ENCODE results near the gene UPF3B. TPM values are rescaled to one million over a fixed set of nuclear protein-coding genes. Genes with fewer than 3 reads are reported as not detected.
A peak's percentile ranks its signal among the peaks of the same experiment; 100 is the strongest.

The UPF3B gene
- total and polyA plus RNA-seq, 9 of the 15 experiments (the other 6 are each of a cell fraction or from before 2014, with no cell fraction given) = 17.6 to 57.0 (median 32.3) TPM

DNA sequence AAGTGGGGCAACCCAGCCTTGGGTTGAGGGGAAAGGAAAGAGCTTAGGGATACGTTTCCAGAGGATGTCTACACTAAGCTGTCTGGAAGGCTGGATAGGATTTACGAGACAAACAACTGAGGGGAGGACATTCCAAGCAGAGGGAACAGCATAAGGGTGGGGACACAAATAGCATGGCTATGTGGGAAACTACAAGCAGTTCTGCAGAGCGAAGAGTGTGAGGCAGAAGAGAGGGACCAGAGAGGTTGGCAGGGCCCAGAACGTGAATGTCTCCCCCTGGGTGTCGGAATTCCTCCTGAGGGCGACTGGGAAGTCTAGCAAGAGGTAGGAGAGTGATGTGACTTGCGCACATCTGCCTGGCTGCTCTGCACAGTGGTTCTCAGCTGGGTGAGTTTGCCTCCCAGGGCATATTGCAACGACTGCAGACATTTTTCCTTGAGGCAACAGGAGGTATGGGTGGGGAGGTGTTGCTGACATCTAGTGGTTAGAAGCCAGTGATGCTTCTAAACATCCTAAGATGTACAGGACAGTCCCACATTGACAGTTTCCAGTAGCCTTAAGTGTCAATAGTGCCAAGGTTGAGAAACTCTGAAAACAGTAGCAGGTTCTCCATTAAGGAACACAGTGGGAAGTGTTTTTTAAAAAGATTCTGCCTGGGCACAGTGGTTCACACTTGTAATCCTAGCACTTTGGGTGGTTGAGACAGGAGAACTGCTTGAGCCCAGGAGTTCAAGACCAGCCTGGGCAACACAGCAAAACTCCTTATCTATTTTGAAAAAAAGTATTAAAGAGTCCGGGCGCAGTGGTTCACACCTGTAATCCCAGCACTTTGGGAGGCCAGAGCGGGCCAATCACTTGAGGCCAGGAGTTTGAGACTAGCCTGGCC is 28.0 kb upstream of the UPF3B start (continued):
- TF ChIP-seq, protein P1, sequence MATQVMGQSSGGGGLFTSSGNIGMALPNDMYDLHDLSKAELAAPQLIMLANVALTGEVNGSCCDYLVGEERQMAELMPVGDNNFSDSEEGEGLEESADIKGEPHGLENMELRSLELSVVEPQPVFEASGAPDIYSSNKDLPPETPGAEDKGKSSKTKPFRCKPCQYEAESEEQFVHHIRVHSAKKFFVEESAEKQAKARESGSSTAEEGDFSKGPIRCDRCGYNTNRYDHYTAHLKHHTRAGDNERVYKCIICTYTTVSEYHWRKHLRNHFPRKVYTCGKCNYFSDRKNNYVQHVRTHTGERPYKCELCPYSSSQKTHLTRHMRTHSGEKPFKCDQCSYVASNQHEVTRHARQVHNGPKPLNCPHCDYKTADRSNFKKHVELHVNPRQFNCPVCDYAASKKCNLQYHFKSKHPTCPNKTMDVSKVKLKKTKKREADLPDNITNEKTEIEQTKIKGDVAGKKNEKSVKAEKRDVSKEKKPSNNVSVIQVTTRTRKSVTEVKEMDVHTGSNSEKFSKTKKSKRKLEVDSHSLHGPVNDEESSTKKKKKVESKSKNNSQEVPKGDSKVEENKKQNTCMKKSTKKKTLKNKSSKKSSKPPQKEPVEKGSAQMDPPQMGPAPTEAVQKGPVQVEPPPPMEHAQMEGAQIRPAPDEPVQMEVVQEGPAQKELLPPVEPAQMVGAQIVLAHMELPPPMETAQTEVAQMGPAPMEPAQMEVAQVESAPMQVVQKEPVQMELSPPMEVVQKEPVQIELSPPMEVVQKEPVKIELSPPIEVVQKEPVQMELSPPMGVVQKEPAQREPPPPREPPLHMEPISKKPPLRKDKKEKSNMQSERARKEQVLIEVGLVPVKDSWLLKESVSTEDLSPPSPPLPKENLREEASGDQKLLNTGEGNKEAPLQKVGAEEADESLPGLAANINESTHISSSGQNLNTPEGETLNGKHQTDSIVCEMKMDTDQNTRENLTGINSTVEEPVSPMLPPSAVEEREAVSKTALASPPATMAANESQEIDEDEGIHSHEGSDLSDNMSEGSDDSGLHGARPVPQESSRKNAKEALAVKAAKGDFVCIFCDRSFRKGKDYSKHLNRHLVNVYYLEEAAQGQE (IDR thresholded peaks at IDR 0.05; ENCODE audit: borderline replicate concordance) = peak; percentile 47; the same call in 1 of the 2 replicates
- TF ChIP-seq, protein P1 (CRISPR knock-in tag; IDR thresholded peaks at IDR 0.05; ENCODE audit: low read depth) = no peak
- TF ChIP-seq RBM22 (IDR thresholded peaks at IDR 0.05; ENCODE audit: low read depth, low read length, poor library complexity, severe bottlenecking) (no peak), POLR2A (conservative IDR thresholded peaks at IDR 0.05) (0 out of 2 replicates have a peak, but pooled peaks have one; percentile 21), SP1 (CRISPR knock-in tag; IDR thresholded peaks at IDR 0.05) (0 out of 2 replicates have a peak, but pooled peaks have one; percentile 33), SMC3 (conservative IDR thresholded peaks at IDR 0.05; ENCODE audit: insufficient read depth, low read depth, low read length) (peak; percentile 54; the same call in 1 of the 2 replicates), RCOR1 (IDR thresholded peaks at IDR 0.05; ENCODE audit: borderline replicate concordance in 1 of 2, low read depth in 2 of 2, low read length in 2 of 2) (peak in 1 of 2 experiments; percentile 65; a peak in 1 of 4 replicates), BCL6 (CRISPR knock-in tag; IDR thresholded peaks at IDR 0.05) (no peak), FOXA1 (IDR thresholded peaks at IDR 0.05; ENCODE audit: borderline replicate concordance) (no peak), ZNF586 (CRISPR knock-in tag; conservative IDR thresholded peaks at IDR 0.05) (no peak), YY1 (IDR thresholded peaks at IDR 0.05; ENCODE audit: borderline replicate concordance in 1 of 3, control insufficient read depth in 1 of 3, extremely low read depth in 1 of 3, insufficient read depth in 3 of 3, insufficient read length in 1 of 3, insufficient replicate concordance in 2 of 3, low read depth in 1 of 3, low read length in 2 of 3) (peak in 1 of 3 experiments; percentile 50)
- TF ChIP-seq, protein P2, sequence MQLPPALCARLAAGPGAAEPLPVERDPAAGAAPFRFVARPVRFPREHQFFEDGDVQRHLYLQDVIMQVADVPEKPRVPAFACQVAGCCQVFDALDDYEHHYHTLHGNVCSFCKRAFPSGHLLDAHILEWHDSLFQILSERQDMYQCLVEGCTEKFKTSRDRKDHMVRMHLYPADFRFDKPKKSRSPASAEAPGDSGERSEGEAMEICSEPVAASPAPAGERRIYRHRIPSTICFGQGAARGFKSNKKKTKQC (CRISPR knock-in tag; IDR thresholded peaks at IDR 0.05) = no peak
- TF ChIP-seq, protein P3, sequence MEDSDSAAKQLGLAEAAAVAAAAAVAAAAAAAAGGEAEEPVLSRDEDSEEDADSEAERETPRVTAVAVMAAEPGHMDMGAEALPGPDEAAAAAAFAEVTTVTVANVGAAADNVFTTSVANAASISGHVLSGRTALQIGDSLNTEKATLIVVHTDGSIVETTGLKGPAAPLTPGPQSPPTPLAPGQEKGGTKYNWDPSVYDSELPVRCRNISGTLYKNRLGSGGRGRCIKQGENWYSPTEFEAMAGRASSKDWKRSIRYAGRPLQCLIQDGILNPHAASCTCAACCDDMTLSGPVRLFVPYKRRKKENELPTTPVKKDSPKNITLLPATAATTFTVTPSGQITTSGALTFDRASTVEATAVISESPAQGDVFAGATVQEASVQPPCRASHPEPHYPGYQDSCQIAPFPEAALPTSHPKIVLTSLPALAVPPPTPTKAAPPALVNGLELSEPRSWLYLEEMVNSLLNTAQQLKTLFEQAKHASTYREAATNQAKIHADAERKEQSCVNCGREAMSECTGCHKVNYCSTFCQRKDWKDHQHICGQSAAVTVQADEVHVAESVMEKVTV (CRISPR knock-in tag; IDR thresholded peaks at IDR 0.05) = 0 out of 2 replicates have a peak, but pooled peaks have one; percentile 23
- TF ChIP-seq, protein P4, sequence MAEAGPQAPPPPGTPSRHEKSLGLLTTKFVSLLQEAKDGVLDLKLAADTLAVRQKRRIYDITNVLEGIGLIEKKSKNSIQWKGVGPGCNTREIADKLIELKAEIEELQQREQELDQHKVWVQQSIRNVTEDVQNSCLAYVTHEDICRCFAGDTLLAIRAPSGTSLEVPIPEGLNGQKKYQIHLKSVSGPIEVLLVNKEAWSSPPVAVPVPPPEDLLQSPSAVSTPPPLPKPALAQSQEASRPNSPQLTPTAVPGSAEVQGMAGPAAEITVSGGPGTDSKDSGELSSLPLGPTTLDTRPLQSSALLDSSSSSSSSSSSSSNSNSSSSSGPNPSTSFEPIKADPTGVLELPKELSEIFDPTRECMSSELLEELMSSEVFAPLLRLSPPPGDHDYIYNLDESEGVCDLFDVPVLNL (CRISPR knock-in tag; IDR thresholded peaks at IDR 0.05; ENCODE audit: low read depth) = no peak
